NCI-H1092 treated with DMSO at 0.1 percent for 48 hours (cell line): Measurements from ENCODE around the gene ARHGAP15.

ENCODE experiments used
- DNase-seq: peaks from one replicate; lab custom pipeline; 2025; lab: John Stamatoyannopoulos, UW

ARHGAP15 gene

GRCh38 chr2:143225931-143226330 is 96.7 kb downstream of the ARHGAP15 start:
- DNase-seq: no peak

- no peak for DNase-seq
Observed at GRCh38 chr2:143226714-143227541, 97.7 kb downstream of the ARHGAP15 start.

GRCh38 chr2:143229411-143229810 is 100.2 kb downstream of the ARHGAP15 start:
- no peak for DNase-seq

GRCh38 chr2:143229952-143230351 is 100.7 kb downstream of the ARHGAP15 start:
- no peak for DNase-seq

- DNase-seq: no peak
Observed at GRCh38 chr2:143230506-143231253, 101.5 kb downstream of the ARHGAP15 start.

GRCh38 chr2:143231254-143231645 is 102.0 kb downstream of the ARHGAP15 start:
- no peak for DNase-seq

GRCh38 chr2:143237146-143237777 is 108.0 kb downstream of the ARHGAP15 start:
- no peak for DNase-seq

- no peak for DNase-seq
Observed at GRCh38 chr2:143241403-143242088, 112.3 kb downstream of the ARHGAP15 start.

GRCh38 chr2:143246246-143246645 is 117.0 kb downstream of the ARHGAP15 start:
- DNase-seq: no peak

GRCh38 chr2:143246815-143247744 is 117.9 kb downstream of the ARHGAP15 start:
- DNase-seq: no peak

GRCh38 chr2:143248631-143249030 is 119.4 kb downstream of the ARHGAP15 start:
- no peak for DNase-seq

- DNase-seq: no peak
Observed at GRCh38 chr2:143251681-143252080, 122.5 kb downstream of the ARHGAP15 start.

GRCh38 chr2:143252138-143252907 is 123.1 kb downstream of the ARHGAP15 start:
- DNase-seq: no peak

- no peak for DNase-seq
Observed at GRCh38 chr2:143254110-143254509, 124.9 kb downstream of the ARHGAP15 start.

GRCh38 chr2:143255086-143255485 is 125.9 kb downstream of the ARHGAP15 start:
- no peak for DNase-seq

GRCh38 chr2:143255899-143256298 is 126.7 kb downstream of the ARHGAP15 start:
- no peak for DNase-seq

GRCh38 chr2:143258126-143258892 is 129.1 kb downstream of the ARHGAP15 start:
- DNase-seq: no peak

GRCh38 chr2:143259368-143259958 is 130.2 kb downstream of the ARHGAP15 start:
- peak; percentile 44 for DNase-seq

- DNase-seq: no peak
Observed at GRCh38 chr2:143261986-143262385, 132.8 kb downstream of the ARHGAP15 start.
